IMR-90 (cell line): ENCODE results near the gene TCL1A. TPM values are rescaled to one million over a fixed set of nuclear protein-coding genes. Genes with fewer than 3 reads are reported as not detected.

Source experiments
- ATAC-seq: fragments of 200-7000 bp; cut with Tn5 transposase; 2 replicates; pipeline ENCODE4 v1.9.1; 2020; ENCODE audit warnings: low read depth, mild to moderate bottlenecking, moderate library complexity
- BruUV-seq: library from RNA; stranded (reverse); fragments of 400-500 nt; replicated peaks from 2 replicates; lab custom pipeline; 2021; lab: Mats Ljungman, UMichigan
- CTCF ChIA-PET: fragments of 300-600 bp; formaldehyde crosslinking; extraction: SDS; loops from one replicate; lab custom pipeline; 2021; ENCODE audit warnings: antibody characterized with exemption; lab: Yijun Ruan, JAX
- POLR2A ChIA-PET: fragments of 300-600 bp; sonication (Branson Sonifier 250); formaldehyde crosslinking; loops from one replicate; lab custom pipeline; 2022; ENCODE audit warnings: antibody characterized with exemption; ENCODE audit not compliant: unreplicated experiment; lab: Charles Lee
- DNase-seq: peaks from one replicate; pipeline ENCODE4 v3.0.0; 2013
- H2AFZ ChIP-seq: replicated peaks from 2 replicates; pipeline ENCODE3; 2013; ENCODE audit warnings: low read length, mild to moderate bottlenecking; ENCODE audit not compliant: poor library complexity
- H2AK5ac ChIP-seq: 2 replicates; pipeline ENCODE4 v1.6.1; 2013; ENCODE audit warnings: low read depth, low read length, inconsistent platforms
- H2AK9ac ChIP-seq: replicated peaks from 2 replicates; pipeline ENCODE3; 2013; ENCODE audit warnings: mild to moderate bottlenecking, low read depth, low read length, moderate library complexity; ENCODE audit not compliant: poor library complexity
- H2BK120ac ChIP-seq: 2 replicates; pipeline ENCODE4 v1.6.1; 2013; ENCODE audit warnings: low read depth, low read length, inconsistent platforms
- H2BK15ac ChIP-seq: 3 replicates; pipeline ENCODE4 v1.6.1; 2013; ENCODE audit warnings: low read depth, low read length, inconsistent platforms
- H2BK20ac ChIP-seq: 2 replicates; pipeline ENCODE4 v1.6.1; 2013; ENCODE audit warnings: low read depth, mild to moderate bottlenecking, inconsistent platforms, low read length, moderate library complexity
- H2BK5ac ChIP-seq: 2 replicates; pipeline ENCODE4 v1.6.1; 2013; ENCODE audit warnings: mild to moderate bottlenecking, low read depth, low read length, inconsistent platforms; ENCODE audit not compliant: poor library complexity, severe bottlenecking
- H3K14ac ChIP-seq: replicated peaks from 2 replicates; pipeline ENCODE4 v1.6.1; 2013; ENCODE audit warnings: low read depth, low read length, inconsistent platforms
- H3K18ac ChIP-seq: 2 replicates; pipeline ENCODE4 v1.6.1; 2013; ENCODE audit warnings: low read depth, low read length, control low read depth
- H3K23ac ChIP-seq: 2 replicates; pipeline ENCODE4 v1.6.1; 2013; ENCODE audit warnings: low read depth, low read length, inconsistent platforms
- H3K27ac ChIP-seq: 2 replicates; pipeline ENCODE4 v1.5.1; 2013; ENCODE audit warnings: mild to moderate bottlenecking, control low read depth, low read length; ENCODE audit not compliant: insufficient read depth
- H3K27me3 ChIP-seq: 2 replicates; pipeline ENCODE4 v1.6.1; 2013; ENCODE audit warnings: low read length; ENCODE audit not compliant: control insufficient read depth, insufficient read depth
- H3K36me3 ChIP-seq: 2 replicates; pipeline ENCODE4 v1.6.1; 2013; ENCODE audit warnings: low read length, mixed read lengths; ENCODE audit not compliant: control insufficient read depth, insufficient read depth
- H3K4ac ChIP-seq: 2 replicates; pipeline ENCODE4 v1.6.1; 2013; ENCODE audit warnings: low read depth, low read length, inconsistent platforms
- H3K4me1 ChIP-seq: 2 replicates; pipeline ENCODE4 v1.6.1; 2013; ENCODE audit warnings: low read length, mixed read lengths; ENCODE audit not compliant: control insufficient read depth, insufficient read depth
- H3K4me2 ChIP-seq: 2 replicates; pipeline ENCODE4 v1.6.1; 2013; ENCODE audit warnings: low read depth, mild to moderate bottlenecking, control low read depth, low read length, moderate library complexity
- H3K4me3 ChIP-seq: 2 replicates; pipeline ENCODE4 v1.5.1; 2013; ENCODE audit warnings: low read depth, mild to moderate bottlenecking, control low read depth, low read length, moderate library complexity; ENCODE audit not compliant: insufficient read depth
- H3K56ac ChIP-seq: 2 replicates; pipeline ENCODE4 v1.6.1; 2013; ENCODE audit warnings: low read length, inconsistent platforms; ENCODE audit not compliant: insufficient read depth; ENCODE audit errors: extremely low read depth
- H3K79me1 ChIP-seq, 2 experiments: 2 replicates each; pipeline ENCODE4 v1.6.1; 2013; ENCODE audit warnings: low read length in 2 of 2, inconsistent platforms in 1 of 2, low read depth in 1 of 2
- H3K9ac ChIP-seq: 2 replicates; pipeline ENCODE4 v1.6.1; 2013; ENCODE audit warnings: low read depth, low read length, control low read depth
- H3K9me1 ChIP-seq: 2 replicates; pipeline ENCODE4 v1.6.1; 2013; ENCODE audit warnings: low read length, inconsistent platforms; ENCODE audit not compliant: insufficient read depth
- H3K9me3 ChIP-seq: 2 replicates; pipeline ENCODE4 v1.6.1; 2013; ENCODE audit warnings: low read length; ENCODE audit not compliant: control insufficient read depth, insufficient read depth
- H4K20me1 ChIP-seq: 2 replicates; pipeline ENCODE4 v1.6.1; 2013; ENCODE audit warnings: low read length, inconsistent platforms; ENCODE audit not compliant: insufficient read depth
- H4K5ac ChIP-seq: 2 replicates; pipeline ENCODE4 v1.6.1; 2013; ENCODE audit warnings: mild to moderate bottlenecking, low read depth, low read length, control low read depth
- H4K8ac ChIP-seq, 2 experiments: 2 replicates each; pipeline ENCODE4 v1.6.1; 2013; ENCODE audit warnings: low read depth in 2 of 2, low read length in 2 of 2, control low read depth in 1 of 2, inconsistent platforms in 1 of 2
- H4K91ac ChIP-seq: 2 replicates; pipeline ENCODE4 v1.6.1; 2013; ENCODE audit warnings: low read depth, low read length, inconsistent platforms; ENCODE audit not compliant: insufficient read depth
- MAFK ChIP-seq: IDR thresholded peaks from 2 replicates; pipeline ENCODE4 v1.6.1; 2012; ENCODE audit warnings: low read depth, low read length, improper control_type of control experiment
- NFE2L2 ChIP-seq: fragments of 150-350 bp; IDR thresholded peaks from 2 replicates; pipeline ENCODE4 v1.6.1; 2016; ENCODE audit warnings: low read depth, mild to moderate bottlenecking, low read length
- WGBS, 2 experiments: methylation state at CpG; one replicate each; pipeline versions ENCODE4 v1.1.5 to v1.1.7; 2013; ENCODE audit warnings: missing lambda C conversion rate in 2 of 2; ENCODE audit not compliant: insufficient read length in 1 of 2; ENCODE audit errors: extremely low coverage in 2 of 2; 5-methylcytosine and 5-hydroxymethylcytosine counted together
- dilution Hi-C: fragments of 300-500 bp; cut with HindIII; formaldehyde crosslinking; loops from one replicate; pipeline ENCODE4 v1.14.3; 2018; ENCODE audit warnings: low sequenced_read_pairs; ENCODE audit not compliant: unreplicated experiment
- in situ Hi-C: fragments of 300-500 bp; cut with MboI; formaldehyde crosslinking; loops from 3 replicates; pipeline ENCODE4 v1.14.3; 2019; ENCODE audit warnings: low sequenced_read_pairs, inconsistent platforms, mixed read lengths
- intact Hi-C: fragments of 100-400 bp; cut with micrococcal nuclease; formaldehyde crosslinking; loops from 2 replicates; pipeline ENCODE4 v1.10.0; 2022
- polyA plus RNA-seq, 3 experiments: library from polyadenylated mRNA; depleted of rRNA; stranded (reverse); fragments of >200 nt; gene quantifications; 2 replicates each; pipeline ENCODE4 v1.2.3, GENCODE V29; 2012; ENCODE audit warnings: low replicate concordance in 1 of 3
- total RNA-seq: library from RNA; depleted of rRNA; stranded (reverse); fragments of >200 nt; gene quantifications from 2 replicates; pipeline ENCODE4 v1.2.3, GENCODE V29; 2012

Gene TCL1A
- total and polyA plus RNA-seq, 2 of the 4 experiments (the other 2 are of a cell fraction) = not detected

DNA sequence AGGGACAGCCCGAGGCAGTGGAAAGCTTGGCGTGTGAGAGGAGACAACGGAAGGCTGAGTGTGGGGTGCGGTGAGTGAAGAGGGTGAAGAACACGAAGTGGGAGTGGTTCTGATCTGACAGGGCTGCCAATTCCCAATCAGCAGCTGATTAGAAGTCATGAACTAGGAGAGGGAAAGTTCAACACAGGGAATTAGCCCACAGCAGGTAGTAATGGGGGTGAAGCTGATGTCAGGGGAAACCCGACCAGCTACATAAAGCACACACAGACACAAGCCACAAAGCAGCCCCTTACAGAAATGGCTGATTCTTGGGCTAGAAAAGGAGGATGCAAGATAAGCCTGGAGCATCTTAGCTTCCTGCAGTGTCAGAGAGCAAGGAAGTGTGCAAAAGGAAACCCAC is 47.5 kb upstream of the TCL1A start:
- H3K27ac ChIP-seq = no peak overlapping the region
- no peak overlapping the region for H2AK9ac ChIP-seq
- no peak overlapping the region for H2AK5ac ChIP-seq
- no peaks in the 10 kb centered on the region for H3K9me3 ChIP-seq
- no peak overlapping the region for H3K14ac ChIP-seq
- 18% methylated on average over 4 of the region's 6 CpGs; no CpG with 5 or more reads in 1 of the 2 experiments for WGBS, 2 experiments
- no peaks in the 10 kb centered on the region for H3K4me1 ChIP-seq
- no peaks in the 10 kb centered on the region for H3K36me3 ChIP-seq
- H3K4me3 ChIP-seq = no peak overlapping the region
- H2AFZ ChIP-seq = no peak overlapping the region
- in situ Hi-C loops (loop anchor here (25.0 kb wide), 1 partner anchor 324 kb away; no protein-coding TSS in a partner anchor), dilution Hi-C loops (no loop called here), intact Hi-C loops (no loop called here)
- TF ChIP-seq NFE2L2 = no peak
- TF ChIP-seq MAFK = no peak
- ChIA-PET POLR2A (no interaction called here), CTCF (no interaction called here)
- ATAC-seq = no peak
- no peak overlapping the region for H3K4ac ChIP-seq
- no peak overlapping the region for H4K5ac ChIP-seq
- H4K8ac ChIP-seq = no peak overlapping the region
- BruUV-seq = no TSS peak
- no peak overlapping the region for H2BK15ac ChIP-seq
- H3K27me3 ChIP-seq = no peaks in the 10 kb centered on the region
- no peaks in the 10 kb centered on the region for H3K9me1 ChIP-seq
- H3K9ac ChIP-seq = no peak overlapping the region
- H2BK20ac ChIP-seq = no peak overlapping the region
- DNase-seq = no peak
- H3K18ac ChIP-seq = no peak overlapping the region
- H3K56ac ChIP-seq = no peak overlapping the region
- H4K20me1 ChIP-seq = no peaks in the 10 kb centered on the region
- H4K91ac ChIP-seq = no peak overlapping the region
- H2BK5ac ChIP-seq = no peak overlapping the region
- H3K23ac ChIP-seq = no peak overlapping the region
- no peak overlapping the region for H3K4me2 ChIP-seq
- no peaks in the 10 kb centered on the region for H3K79me1 ChIP-seq
- no peak overlapping the region for H2BK120ac ChIP-seq
